Measurements from ENCODE around the gene PIGZ. TPM values are rescaled to one million over a fixed set of nuclear protein-coding genes. Genes with fewer than 3 reads are reported as not detected.
A peak's percentile ranks its signal among the peaks of the same experiment; 100 is the strongest.

PIGZ gene
- polyA plus RNA-seq, 1 experiment, result 7.0 TPM

- no peak for DNase-seq (ENCODE audit: low read depth)
Observed at GRCh38 chr3:197003461-197004385, 35.1 kb upstream of the PIGZ start.

GRCh38 chr3:197002701-197003454, 34.2 kb upstream of the PIGZ start:
- H3K4me3 ChIP-seq (ENCODE audit: low read depth, low read length), result peak overlapping the region; percentile 59
- ChIA-PET CTCF (interaction anchor here (0.6 to 2.5 kb wide), 23 partner anchors 9 to 562 kb away, joined by 3 to 15 read pairs (median 4); no protein-coding TSS in a partner anchor), POLR2A (no interaction called here)
- DNase-seq (ENCODE audit: low read depth), result no peak
- no peaks in the 10 kb centered on the region for H3K36me3 ChIP-seq (ENCODE audit: control insufficient read depth, insufficient read depth, low read length)
- TF ChIP-seq CTCF (IDR thresholded peaks at IDR 0.05; ENCODE audit: insufficient read depth, low read depth, low read length), result peak; percentile 41
- no peaks in the 10 kb centered on the region for H3K27me3 ChIP-seq (ENCODE audit: control insufficient read depth, insufficient read depth, low read length)

More at GRCh38 chr3:197003461-197004385, 35.1 kb upstream of the PIGZ start:
- ChIA-PET CTCF (interaction anchor here (0.7 to 2.8 kb wide), 18 partner anchors 8 to 596 kb away, joined by 3 to 15 read pairs (median 4); partner anchors contain the start of gene MELTF), POLR2A (no interaction called here)
- TF ChIP-seq CTCF (IDR thresholded peaks at IDR 0.05; ENCODE audit: insufficient read depth, low read depth, low read length), result no peak
- Histone ChIP-seq H3K27me3 (ENCODE audit: control insufficient read depth, insufficient read depth, low read length) (no peaks in the 10 kb centered on the region), H3K36me3 (ENCODE audit: control insufficient read depth, insufficient read depth, low read length) (no peaks in the 10 kb centered on the region), H3K4me3 (ENCODE audit: low read depth, low read length) (peak overlapping the region; percentile 59)

GRCh38 chr3:197001972-197002700, 33.5 kb upstream of the PIGZ start:
- H3K27me3 ChIP-seq (ENCODE audit: control insufficient read depth, insufficient read depth, low read length), result no peaks in the 10 kb centered on the region
- H3K4me3 ChIP-seq (ENCODE audit: low read depth, low read length), result peak overlapping the region; percentile 59
- DNase-seq (ENCODE audit: low read depth), result no peak
- no peaks in the 10 kb centered on the region for H3K36me3 ChIP-seq (ENCODE audit: control insufficient read depth, insufficient read depth, low read length)
- TF ChIP-seq CTCF (IDR thresholded peaks at IDR 0.05; ENCODE audit: insufficient read depth, low read depth, low read length), result no peak
- ChIA-PET CTCF (interaction anchor here (0.6 to 1.8 kb wide), 14 partner anchors 9 to 562 kb away, joined by 3 to 15 read pairs (median 4); no protein-coding TSS in a partner anchor), POLR2A (no interaction called here)

- Histone ChIP-seq H3K36me3 (ENCODE audit: control insufficient read depth, insufficient read depth, low read length) (no peaks in the 10 kb centered on the region), H3K27me3 (ENCODE audit: control insufficient read depth, insufficient read depth, low read length) (no peaks in the 10 kb centered on the region), H3K4me3 (ENCODE audit: low read depth, low read length) (no peak overlapping the region)
- CTCF ChIA-PET, result interaction anchor here (0.6 to 1.2 kb wide), 4 partner anchors 14 to 515 kb away, joined by 3 read pairs; no protein-coding TSS in a partner anchor
- POLR2A ChIA-PET, result no interaction called here
- no peak for DNase-seq (ENCODE audit: low read depth)
- no peak for TF ChIP-seq CTCF (IDR thresholded peaks at IDR 0.05; ENCODE audit: insufficient read depth, low read depth, low read length)
Observed at GRCh38 chr3:197001106-197001971, 32.7 kb upstream of the PIGZ start.

Measured in BJ (cell line).